ENCODE measurements around the gene TNRC18.
A peak's percentile ranks its signal among the peaks of the same experiment; 100 is the strongest.

Gene TNRC18

DNA sequence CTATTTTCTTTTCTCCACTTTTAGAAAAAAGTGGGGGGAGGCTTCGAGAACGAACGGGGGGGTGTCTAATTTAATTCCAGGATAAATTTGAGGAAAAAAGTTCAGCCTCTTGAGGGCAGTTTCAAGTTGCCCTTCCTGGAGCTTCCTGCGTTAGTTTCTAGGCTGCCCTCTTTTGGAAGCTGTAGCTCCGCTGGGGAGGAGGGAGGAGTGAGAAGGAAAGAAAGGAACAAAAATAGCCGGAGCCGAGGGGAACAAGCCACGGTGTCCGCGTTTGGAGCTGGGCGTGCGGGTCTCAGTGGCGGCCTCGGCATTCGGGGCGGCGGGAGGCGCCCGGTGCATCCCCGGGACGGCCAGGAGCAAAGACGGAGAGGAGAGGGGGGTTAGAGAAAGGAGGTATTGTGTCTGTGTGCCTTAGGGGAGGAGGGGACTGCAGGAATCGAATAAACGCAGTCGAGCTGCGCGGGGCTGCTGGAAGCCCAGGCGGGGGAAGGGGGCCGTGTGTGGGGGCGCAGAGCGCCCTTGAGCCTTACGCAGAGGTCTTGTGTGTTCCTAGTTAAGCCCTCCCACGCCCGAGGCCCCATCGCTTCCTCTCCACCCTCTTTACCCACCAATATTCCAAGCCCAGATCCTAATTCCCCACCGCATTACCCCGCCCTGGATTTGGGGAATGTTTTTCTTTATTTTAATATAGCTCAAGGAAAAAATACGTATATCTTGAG, 2.0 kb upstream of the TNRC18 start (continued):
- TF ChIP-seq, protein P1, sequence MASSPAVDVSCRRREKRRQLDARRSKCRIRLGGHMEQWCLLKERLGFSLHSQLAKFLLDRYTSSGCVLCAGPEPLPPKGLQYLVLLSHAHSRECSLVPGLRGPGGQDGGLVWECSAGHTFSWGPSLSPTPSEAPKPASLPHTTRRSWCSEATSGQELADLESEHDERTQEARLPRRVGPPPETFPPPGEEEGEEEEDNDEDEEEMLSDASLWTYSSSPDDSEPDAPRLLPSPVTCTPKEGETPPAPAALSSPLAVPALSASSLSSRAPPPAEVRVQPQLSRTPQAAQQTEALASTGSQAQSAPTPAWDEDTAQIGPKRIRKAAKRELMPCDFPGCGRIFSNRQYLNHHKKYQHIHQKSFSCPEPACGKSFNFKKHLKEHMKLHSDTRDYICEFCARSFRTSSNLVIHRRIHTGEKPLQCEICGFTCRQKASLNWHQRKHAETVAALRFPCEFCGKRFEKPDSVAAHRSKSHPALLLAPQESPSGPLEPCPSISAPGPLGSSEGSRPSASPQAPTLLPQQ (tag by site-specific recombination; IDR thresholded peaks at IDR 0.05) = no peak; the same call in 1 of the 2 replicates
- TF ChIP-seq, protein P2, sequence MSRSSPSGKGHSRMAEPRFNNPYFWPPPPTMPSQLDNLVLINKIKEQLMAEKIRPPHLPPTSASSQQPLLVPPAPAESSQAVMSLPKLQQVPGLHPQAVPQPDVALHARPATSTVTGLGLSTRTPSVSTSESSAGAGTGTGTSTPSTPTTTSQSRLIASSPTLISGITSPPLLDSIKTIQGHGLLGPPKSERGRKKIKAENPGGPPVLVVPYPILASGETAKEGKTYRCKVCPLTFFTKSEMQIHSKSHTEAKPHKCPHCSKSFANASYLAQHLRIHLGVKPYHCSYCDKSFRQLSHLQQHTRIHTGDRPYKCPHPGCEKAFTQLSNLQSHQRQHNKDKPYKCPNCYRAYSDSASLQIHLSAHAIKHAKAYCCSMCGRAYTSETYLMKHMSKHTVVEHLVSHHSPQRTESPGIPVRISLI (tag by site-specific recombination; IDR thresholded peaks at IDR 0.05) = peak; percentile 83; the same call in 1 of the 2 replicates
- TF ChIP-seq ZBTB20 (tag by site-specific recombination; IDR thresholded peaks at IDR 0.05) (peak; percentile 53), ZNF596 (tag by site-specific recombination; IDR thresholded peaks at IDR 0.05) (peak; percentile 68; the same call in 1 of the 2 replicates), ZNF391 (tag by site-specific recombination; IDR thresholded peaks at IDR 0.05; ENCODE audit: borderline replicate concordance, low read depth) (peak; percentile 61; the same call in 1 of the 2 replicates), ZNF76 (tag by site-specific recombination; IDR thresholded peaks at IDR 0.05; ENCODE audit: borderline replicate concordance, low read depth) (peak; percentile 28; the same call in 1 of the 2 replicates), ZNF777 (tag by site-specific recombination; IDR thresholded peaks at IDR 0.05; ENCODE audit: borderline replicate concordance) (no peak), ZBTB1 (tag by site-specific recombination; IDR thresholded peaks at IDR 0.05) (peak; percentile 54; the same call in 1 of the 2 replicates), ZFP37 (tag by site-specific recombination; IDR thresholded peaks at IDR 0.05) (0 out of 2 replicates have a peak, but pooled peaks have one; percentile 27)
- TF ChIP-seq, protein P3, sequence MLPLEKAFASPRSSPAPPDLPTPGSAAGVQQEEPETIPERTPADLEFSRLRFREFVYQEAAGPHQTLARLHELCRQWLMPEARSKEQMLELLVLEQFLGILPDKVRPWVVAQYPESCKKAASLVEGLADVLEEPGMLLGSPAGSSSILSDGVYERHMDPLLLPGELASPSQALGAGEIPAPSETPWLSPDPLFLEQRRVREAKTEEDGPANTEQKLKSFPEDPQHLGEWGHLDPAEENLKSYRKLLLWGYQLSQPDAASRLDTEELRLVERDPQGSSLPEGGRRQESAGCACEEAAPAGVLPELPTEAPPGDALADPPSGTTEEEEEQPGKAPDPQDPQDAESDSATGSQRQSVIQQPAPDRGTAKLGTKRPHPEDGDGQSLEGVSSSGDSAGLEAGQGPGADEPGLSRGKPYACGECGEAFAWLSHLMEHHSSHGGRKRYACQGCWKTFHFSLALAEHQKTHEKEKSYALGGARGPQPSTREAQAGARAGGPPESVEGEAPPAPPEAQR (tag by site-specific recombination; IDR thresholded peaks at IDR 0.05) = peak; percentile 78
- TF ChIP-seq, protein P4, sequence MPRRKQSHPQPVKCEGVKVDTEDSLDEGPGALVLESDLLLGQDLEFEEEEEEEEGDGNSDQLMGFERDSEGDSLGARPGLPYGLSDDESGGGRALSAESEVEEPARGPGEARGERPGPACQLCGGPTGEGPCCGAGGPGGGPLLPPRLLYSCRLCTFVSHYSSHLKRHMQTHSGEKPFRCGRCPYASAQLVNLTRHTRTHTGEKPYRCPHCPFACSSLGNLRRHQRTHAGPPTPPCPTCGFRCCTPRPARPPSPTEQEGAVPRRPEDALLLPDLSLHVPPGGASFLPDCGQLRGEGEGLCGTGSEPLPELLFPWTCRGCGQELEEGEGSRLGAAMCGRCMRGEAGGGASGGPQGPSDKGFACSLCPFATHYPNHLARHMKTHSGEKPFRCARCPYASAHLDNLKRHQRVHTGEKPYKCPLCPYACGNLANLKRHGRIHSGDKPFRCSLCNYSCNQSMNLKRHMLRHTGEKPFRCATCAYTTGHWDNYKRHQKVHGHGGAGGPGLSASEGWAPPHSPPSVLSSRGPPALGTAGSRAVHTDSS (tag by site-specific recombination; IDR thresholded peaks at IDR 0.05) = no peak

DNA sequence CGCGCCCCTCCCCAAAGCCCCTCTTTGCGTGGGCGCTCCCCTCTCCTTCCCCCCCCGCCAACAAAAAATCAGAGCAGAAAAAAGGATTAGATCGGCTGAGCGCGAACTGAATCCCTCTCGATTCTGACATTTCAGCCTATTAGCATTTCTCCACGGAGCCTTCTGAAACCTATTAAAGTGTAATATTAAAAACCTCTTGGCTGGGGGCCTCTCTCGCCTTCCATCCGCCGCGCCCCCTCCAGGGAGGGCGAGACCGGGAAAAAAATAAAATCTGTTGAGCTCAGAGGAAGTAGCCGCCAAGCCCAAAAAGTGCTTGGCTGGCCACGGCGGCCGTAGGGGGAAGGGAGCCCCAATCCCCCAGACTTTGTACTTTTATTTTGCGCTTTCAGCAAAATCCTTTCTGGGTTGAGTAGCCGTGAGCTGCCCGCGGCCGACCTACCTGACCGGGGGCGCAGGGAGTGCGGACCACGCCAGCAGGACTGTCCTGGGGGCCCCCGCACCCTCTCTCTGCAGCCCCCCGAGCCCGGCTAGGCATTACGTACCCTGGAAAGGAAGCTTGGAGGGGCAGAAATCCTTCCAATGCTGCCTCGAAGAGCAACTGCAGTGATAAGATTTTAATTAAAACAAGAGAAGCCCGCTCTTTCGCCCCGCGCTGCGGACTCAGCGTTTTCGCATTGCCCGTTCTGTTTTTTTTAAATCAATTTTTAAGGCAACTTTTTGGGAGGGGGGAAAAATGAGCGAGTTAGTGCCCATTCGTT, 1.3 kb upstream of the TNRC18 start:
- H3K4me1 ChIP-seq (ENCODE audit: control insufficient read depth, insufficient read depth, low read length) = peaks cover 10% of the 10 kb centered on the region
- H3K9me3 ChIP-seq (ENCODE audit: control insufficient read depth, insufficient read depth, low read depth, low read length) = no peaks in the 10 kb centered on the region
- H3K36me3 ChIP-seq (ENCODE audit: control insufficient read depth in 2 of 2, insufficient read depth in 1 of 2, low read length in 2 of 2) = no peaks in the 10 kb centered on the region
- ChIA-PET POLR2A (interaction anchor here (0.7 to 2.2 kb wide), 10 partner anchors 9 to 323 kb away, joined by 3 to 16 read pairs (median 4); no protein-coding TSS in a partner anchor), CTCF (interaction anchor here (0.5 to 1.4 kb wide), 4 partner anchors 10 to 481 kb away, joined by 3 to 5 read pairs (median 4); no protein-coding TSS in a partner anchor)
- H3K4me3 ChIP-seq (ENCODE audit: low read depth, low read length) = peak overlapping the region; percentile 81
- peak overlapping the region; percentile 99 for H3K27ac ChIP-seq (ENCODE audit: extremely low read depth, low read depth, low read length)
- TF ChIP-seq, protein P5, sequence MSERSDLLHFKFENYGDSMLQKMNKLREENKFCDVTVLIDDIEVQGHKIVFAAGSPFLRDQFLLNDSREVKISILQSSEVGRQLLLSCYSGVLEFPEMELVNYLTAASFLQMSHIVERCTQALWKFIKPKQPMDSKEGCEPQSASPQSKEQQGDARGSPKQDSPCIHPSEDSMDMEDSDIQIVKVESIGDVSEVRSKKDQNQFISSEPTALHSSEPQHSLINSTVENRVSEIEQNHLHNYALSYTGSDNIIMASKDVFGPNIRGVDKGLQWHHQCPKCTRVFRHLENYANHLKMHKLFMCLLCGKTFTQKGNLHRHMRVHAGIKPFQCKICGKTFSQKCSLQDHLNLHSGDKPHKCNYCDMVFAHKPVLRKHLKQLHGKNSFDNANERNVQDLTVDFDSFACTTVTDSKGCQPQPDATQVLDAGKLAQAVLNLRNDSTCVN (tag by site-specific recombination; optimal IDR thresholded peaks at IDR 0.05) = peak; percentile 28
- no peak for TF ChIP-seq ZNF239 (tag by site-specific recombination; IDR thresholded peaks at IDR 0.05)
- TF ChIP-seq, protein P6, sequence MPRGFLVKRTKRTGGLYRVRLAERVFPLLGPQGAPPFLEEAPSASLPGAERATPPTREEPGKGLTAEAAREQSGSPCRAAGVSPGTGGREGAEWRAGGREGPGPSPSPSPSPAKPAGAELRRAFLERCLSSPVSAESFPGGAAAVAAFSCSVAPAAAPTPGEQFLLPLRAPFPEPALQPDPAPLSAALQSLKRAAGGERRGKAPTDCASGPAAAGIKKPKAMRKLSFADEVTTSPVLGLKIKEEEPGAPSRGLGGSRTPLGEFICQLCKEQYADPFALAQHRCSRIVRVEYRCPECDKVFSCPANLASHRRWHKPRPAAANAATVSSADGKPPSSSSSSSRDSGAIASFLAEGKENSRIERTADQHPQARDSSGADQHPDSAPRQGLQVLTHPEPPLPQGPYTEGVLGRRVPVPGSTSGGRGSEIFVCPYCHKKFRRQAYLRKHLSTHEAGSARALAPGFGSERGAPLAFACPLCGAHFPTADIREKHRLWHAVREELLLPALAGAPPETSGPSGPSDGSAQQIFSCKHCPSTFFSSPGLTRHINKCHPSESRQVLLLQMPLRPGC (tag by site-specific recombination; IDR thresholded peaks at IDR 0.05) = no peak
- TF ChIP-seq RBAK (tag by site-specific recombination; IDR thresholded peaks at IDR 0.05) = no peak
- TF ChIP-seq ZNF223 (tag by site-specific recombination; IDR thresholded peaks at IDR 0.05) = no peak
- no peak for TF ChIP-seq ZSCAN30 (tag by site-specific recombination; IDR thresholded peaks at IDR 0.05)
- no peak for TF ChIP-seq ZNF202 (tag by site-specific recombination; IDR thresholded peaks at IDR 0.05; ENCODE audit: borderline replicate concordance)
- TF ChIP-seq ZBTB21 (tag by site-specific recombination; IDR thresholded peaks at IDR 0.05) = no peak
- TF ChIP-seq KLF16 (tag by site-specific recombination; IDR thresholded peaks at IDR 0.05) = no peak
- TF ChIP-seq, protein P7, sequence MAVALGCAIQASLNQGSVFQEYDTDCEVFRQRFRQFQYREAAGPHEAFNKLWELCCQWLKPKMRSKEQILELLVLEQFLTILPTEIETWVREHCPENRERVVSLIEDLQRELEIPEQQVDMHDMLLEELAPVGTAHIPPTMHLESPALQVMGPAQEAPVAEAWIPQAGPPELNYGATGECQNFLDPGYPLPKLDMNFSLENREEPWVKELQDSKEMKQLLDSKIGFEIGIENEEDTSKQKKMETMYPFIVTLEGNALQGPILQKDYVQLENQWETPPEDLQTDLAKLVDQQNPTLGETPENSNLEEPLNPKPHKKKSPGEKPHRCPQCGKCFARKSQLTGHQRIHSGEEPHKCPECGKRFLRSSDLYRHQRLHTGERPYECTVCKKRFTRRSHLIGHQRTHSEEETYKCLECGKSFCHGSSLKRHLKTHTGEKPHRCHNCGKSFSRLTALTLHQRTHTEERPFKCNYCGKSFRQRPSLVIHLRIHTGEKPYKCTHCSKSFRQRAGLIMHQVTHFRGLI (tag by site-specific recombination; IDR thresholded peaks at IDR 0.05) = no peak
- TF ChIP-seq ZNF274 (IDR thresholded peaks at IDR 0.05; ENCODE audit: low read length) = no peak
- TF ChIP-seq ZNF274 (tag by site-specific recombination; IDR thresholded peaks at IDR 0.05; ENCODE audit: borderline replicate concordance) = no peak

All from HEK293 (cell line).